ENCODE data around the gene RXRA. TPM values are rescaled to one million over a fixed set of nuclear protein-coding genes. Genes with fewer than 3 reads are reported as not detected.

The RXRA gene
- total and polyA plus RNA-seq, 2 of the 13 experiments (the other 11 are each of a cell fraction or from before 2014, with no cell fraction given): 18.9 to 29.2 TPM

GRCh38 chr9:134443174-134444037 is 117.2 kb downstream of the RXRA start (continued):
- TF ChIP-seq, protein P1, sequence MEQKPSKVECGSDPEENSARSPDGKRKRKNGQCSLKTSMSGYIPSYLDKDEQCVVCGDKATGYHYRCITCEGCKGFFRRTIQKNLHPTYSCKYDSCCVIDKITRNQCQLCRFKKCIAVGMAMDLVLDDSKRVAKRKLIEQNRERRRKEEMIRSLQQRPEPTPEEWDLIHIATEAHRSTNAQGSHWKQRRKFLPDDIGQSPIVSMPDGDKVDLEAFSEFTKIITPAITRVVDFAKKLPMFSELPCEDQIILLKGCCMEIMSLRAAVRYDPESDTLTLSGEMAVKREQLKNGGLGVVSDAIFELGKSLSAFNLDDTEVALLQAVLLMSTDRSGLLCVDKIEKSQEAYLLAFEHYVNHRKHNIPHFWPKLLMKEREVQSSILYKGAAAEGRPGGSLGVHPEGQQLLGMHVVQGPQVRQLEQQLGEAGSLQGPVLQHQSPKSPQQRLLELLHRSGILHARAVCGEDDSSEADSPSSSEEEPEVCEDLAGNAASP (CRISPR knock-in tag; IDR thresholded peaks at IDR 0.05; ENCODE audit: borderline replicate concordance): peak; percentile 62; the same call in 1 of the 2 replicates
- TF ChIP-seq ZNF274 (CRISPR knock-in tag; IDR thresholded peaks at IDR 0.05) (0 out of 2 replicates have a peak, but pooled peaks have one; percentile 70), ELF3 (CRISPR knock-in tag; IDR thresholded peaks at IDR 0.05) (peak; percentile 61; the same call in 1 of the 2 replicates), ZKSCAN1 (IDR thresholded peaks at IDR 0.05; ENCODE audit: low read length) (peak; percentile 86), ONECUT2 (CRISPR knock-in tag; IDR thresholded peaks at IDR 0.05) (no peak), ZNF761 (CRISPR knock-in tag; conservative IDR thresholded peaks at IDR 0.05) (0 out of 2 replicates have a peak, but pooled peaks have one; percentile 34)

GRCh38 chr9:134444038-134444315 is 117.7 kb downstream of the RXRA start:
- no peak for DNase-seq (ENCODE audit: low spot score)
- Histone ChIP-seq H3K4me1 (ENCODE audit: insufficient read depth, low read length) (peaks cover 47% of the 10 kb centered on the region), H3K9ac (ENCODE audit: insufficient read depth, low read depth, low read length) (no peak overlapping the region), H3K27me3 (ENCODE audit: control insufficient read depth in 1 of 2, insufficient read depth in 2 of 2, low read length in 2 of 2) (peaks cover 0 to 17% of the 10 kb centered on the region in 2 experiments; a peak in 2 of 5 replicates), H3K4me2 (ENCODE audit: low read depth, low read length) (no peak overlapping the region; the same call in 1 of the 2 replicates), H3K9me3 (ENCODE audit: low read length) (peaks cover 10% of the 10 kb centered on the region), H3K27ac (ENCODE audit: extremely low read length, insufficient read depth, low read length) (no peak overlapping the region), H2AFZ (ENCODE audit: low read length) (no peak overlapping the region), H3K36me3 (replicated peaks in 1 of 2; ENCODE audit: control insufficient read depth in 1 of 2, insufficient read depth in 2 of 2, low read length in 2 of 2) (no peaks in the 10 kb centered on the region), H4K20me1 (ENCODE audit: insufficient read depth, low read length) (no peaks in the 10 kb centered on the region), H3K4me3 (replicated peaks in 1 of 3; ENCODE audit: insufficient read depth in 1 of 3, low read depth in 2 of 3, low read length in 3 of 3) (no peak overlapping the region), H3K79me2 (ENCODE audit: insufficient read depth, low read length) (no peaks in the 10 kb centered on the region)
- BruUV-seq (replicated peaks): no TSS peak
- in situ Hi-C loops (cut with HindIII; ENCODE audit: extremely low pct_ligation_motif_present, low pct_unique_long_range_greater_than_20kb) (loop anchor here (5.0 kb wide), 1 partner anchor 277 kb away; no protein-coding TSS in a partner anchor), intact Hi-C loops (cut with micrococcal nuclease; ENCODE audit: unreplicated experiment) (loop anchor here (10.0 kb wide), 1 partner anchor 1449 kb away; no protein-coding TSS in a partner anchor)
- 0 out of 2 replicates have a peak, but pooled peaks have one; percentile 34 for TF ChIP-seq PCBP1 (IDR thresholded peaks at IDR 0.05; ENCODE audit: borderline replicate concordance, low read depth, low read length)
- TF ChIP-seq ZNF30 (CRISPR knock-in tag; IDR thresholded peaks at IDR 0.05): no peak
- no peak for ATAC-seq
- POLR2A ChIA-PET: no interaction called here
- no CpG with 5 or more reads among the region's 2 CpGs for WGBS (ENCODE audit: low lambda C conversion rate)
- FAIRE-seq: no peak
- CTCF ChIA-PET (ENCODE audit: low intra/inter-chr PET ratio, low total read pairs): interaction anchor here (0.7 to 2.6 kb wide), 2 partner anchors 268 to 273 kb away, joined by 3 to 26 read pairs; no protein-coding TSS in a partner anchor
